HG02884 (cell line): ENCODE measurements around the gene CDH2.

Experiments used
- ATAC-seq: cut with Tn5 transposase; IDR thresholded peaks from one replicate; pipeline ENCODE4 v1.9.1; 2021; ENCODE audit warnings: mild to moderate bottlenecking, moderate library complexity; ENCODE audit not compliant: unreplicated experiment

The CDH2 gene

DNA sequence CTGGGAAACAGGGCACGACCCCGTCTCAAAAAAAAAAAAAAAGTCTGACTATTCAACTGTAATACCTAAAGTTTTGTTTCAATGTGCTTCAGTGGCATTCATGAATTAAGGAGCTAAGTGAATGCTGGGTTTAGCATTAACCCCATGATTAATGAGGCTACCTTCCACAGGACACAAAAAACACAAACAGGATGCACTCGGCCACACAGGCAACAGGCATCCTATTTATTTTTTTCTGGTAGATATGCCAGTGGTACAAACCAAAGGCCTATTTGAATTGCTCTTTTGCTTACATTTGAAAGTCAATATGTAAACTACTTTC is 48.3 kb downstream of the CDH2 start:
- no peak for ATAC-seq

DNA sequence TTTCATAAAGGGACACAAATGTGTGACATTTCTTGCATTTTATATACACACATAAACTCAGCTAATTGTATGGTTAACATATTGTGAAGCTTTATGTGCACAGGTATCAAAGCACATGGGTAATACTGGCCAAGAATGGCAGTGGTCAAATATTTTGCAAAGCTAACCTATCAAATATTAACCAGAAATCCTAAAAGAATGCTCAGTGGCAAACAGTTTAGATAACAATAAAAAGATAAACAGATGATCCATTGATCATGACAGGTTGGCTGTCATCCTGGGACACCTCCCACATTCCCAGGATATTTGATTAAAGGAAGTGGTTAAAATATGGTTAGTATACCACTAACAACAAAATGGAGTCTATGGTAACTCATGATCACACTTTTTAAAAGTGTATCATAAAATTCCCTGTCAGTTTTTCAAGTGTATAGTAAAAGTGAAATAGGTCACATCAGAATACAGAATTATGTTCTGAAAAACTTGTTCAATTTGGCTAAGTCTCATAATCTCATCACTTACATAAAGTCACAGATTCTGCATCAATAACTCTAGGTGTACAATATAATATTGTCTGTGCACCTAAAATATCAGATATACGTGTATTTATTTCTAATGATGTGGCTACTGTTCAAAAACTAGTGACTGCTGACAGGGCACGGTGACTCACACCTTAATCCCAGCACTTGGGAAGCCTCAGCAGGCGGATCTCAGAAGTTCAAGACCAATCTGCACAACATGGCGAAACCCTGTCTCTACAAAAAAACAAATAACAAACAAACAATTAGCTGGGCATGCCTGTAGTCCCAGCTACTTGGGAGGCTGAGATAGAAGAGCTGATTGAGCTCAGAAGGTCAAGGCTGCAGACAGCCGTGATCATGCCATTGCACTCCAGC is 48.9 kb downstream of the CDH2 start:
- ATAC-seq = no peak

DNA sequence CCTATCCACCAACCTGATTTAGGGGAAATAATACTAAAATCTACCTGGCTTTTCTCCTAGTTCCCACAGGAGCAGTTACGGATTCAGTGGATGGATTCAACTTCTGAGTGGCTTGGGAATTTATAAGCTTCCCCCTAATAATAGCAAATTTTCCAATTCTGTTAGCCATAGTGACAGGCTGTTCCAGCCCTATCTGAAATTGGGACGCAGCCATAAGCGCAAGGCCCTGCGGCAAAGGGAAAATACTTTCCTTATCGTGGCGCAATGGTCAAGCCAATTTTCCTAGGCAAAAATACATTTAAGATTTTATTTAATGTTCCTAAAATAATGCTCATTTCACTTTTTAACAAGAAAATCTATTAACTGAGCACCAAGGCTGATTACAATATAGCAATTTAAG is 49.7 kb downstream of the CDH2 start:
- ATAC-seq = no peak

DNA sequence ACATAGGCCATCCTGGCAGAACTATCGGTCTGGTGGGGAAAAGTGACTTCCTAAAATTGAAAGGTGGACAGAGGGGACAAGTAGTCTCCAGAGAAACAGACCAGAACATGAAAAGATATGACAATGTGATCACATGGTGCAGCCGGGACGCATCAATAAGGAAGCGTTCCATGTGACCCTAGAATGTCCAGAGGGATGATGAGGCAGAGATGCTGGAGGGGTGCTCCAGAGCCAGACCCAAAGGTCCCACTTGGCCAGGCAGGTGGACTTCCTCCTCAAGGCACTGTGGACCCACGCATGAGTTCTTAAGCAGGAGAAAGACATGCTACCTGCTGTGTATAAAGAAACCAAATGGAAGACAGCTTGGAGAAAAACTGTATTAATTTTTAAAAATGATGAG is 50.2 kb downstream of the CDH2 start:
- no peak for ATAC-seq

DNA sequence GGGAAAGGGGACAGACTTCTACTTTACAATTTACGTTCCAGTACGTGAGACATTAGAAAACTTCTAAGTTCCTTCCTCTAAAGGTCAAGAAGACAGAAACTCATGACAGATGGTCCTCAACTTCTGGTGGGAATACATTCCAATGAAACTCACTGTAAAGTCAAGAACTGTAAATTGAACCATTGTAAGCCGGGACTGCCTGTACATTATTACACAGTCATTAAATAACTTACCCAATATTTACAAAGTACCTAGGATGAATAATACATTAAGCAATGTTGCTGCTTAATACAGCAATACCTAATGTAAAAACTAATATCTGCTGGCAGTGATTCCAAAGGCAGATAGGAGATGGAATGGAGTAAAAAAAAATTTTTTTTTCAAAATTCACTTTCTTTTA is 51.9 kb downstream of the CDH2 start:
- ATAC-seq = no peak

DNA sequence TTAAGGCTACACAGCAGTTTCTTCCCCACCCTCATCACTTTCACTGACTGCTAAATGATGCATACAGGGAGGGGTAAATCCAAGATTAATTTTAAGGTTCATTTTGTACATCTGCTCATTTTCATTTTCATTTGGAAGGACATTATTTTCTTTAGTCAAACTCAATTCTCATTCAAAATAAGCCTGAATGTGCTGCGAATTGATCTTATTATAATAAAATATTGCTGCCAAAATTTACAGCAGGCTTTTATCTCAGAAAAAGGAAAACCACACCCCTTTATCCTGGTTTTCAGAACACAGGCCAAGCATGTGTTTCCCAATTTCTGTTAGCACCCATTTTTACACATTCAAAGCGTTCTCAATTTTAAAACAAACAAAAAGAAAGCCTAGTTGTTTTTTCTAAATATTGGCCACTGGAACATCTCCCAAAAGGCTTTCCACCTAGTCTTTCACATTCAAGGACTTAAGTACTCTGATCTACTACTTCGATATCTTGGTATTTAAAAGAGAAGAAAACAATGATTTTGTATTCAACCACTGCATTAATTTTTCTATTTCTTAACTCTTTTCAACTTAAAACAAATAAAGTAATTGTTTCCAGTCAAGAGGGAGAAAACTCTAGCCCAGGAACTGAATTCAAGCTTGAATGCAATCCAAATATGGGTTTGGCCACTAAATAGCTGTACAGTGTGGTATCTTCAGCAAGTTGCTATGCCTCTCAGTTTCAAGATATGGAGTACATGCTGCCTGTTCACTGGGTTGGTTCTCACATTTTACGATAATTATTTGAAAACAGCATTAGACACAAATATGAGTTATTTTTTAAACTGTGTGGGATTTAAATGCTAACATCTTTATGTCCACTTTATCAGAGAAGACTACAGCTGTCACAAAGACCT is 52.5 kb downstream of the CDH2 start:
- no peak for ATAC-seq

DNA sequence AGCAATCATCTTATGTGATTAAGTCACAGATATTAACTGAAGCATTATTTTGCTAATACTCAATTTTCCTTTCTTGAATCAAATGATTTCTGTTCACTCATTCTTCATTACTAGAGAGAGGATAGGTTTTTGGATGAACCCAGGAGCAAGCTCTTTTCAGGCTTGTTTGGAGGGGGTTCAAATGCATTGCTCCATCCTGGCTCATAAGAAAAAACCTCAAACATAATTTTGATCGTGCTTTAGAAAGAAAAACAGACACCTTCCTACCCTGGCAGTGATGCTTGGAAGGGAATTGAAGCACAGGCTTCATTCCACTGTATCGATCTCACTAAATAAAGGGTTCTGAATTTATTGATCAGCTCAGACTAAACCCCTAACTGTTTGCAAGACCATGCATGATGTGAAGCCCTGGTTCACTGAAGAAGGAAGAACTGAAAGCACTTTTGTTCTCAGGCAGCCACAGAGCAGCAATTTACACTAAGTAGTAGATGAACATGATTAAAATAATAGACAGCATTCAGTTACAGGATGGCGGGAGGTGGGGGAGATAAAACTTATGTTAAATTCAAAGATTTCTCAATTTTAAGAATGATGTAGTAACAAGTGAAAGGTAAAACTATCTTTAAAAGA is 53.4 kb downstream of the CDH2 start:
- no peak for ATAC-seq

DNA sequence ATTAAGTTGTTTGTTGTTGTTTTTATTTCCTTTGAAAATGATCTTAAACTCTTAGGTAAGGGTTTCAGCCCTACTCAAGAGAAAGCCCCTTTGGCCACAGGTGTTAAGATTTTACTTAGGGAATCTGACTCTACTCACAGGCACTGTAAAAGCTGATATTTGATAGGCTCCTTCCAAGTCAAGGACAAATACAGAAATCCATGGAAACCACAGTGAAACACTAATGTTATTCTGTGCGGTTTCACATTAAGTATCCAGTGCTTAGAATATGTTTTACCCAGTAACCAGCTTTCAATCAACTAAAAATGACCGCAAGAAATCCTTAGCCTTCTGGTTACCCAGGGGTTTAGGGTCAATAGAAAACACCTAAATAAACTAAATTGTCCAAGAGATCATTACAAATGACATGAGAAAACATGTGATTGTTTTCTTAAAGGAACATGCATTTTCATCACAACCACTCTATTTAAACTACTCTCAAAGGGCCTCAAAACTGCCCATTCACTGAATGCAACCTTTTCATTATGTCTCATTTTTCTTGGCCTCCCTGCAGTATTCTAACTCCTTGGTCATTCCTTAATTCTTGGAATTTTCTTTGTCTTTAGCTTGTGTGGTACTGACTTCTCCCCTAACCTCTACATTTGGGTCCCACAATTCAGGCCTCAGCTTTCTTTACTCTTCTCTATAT is 56.0 kb downstream of the CDH2 start:
- no peak for ATAC-seq

DNA sequence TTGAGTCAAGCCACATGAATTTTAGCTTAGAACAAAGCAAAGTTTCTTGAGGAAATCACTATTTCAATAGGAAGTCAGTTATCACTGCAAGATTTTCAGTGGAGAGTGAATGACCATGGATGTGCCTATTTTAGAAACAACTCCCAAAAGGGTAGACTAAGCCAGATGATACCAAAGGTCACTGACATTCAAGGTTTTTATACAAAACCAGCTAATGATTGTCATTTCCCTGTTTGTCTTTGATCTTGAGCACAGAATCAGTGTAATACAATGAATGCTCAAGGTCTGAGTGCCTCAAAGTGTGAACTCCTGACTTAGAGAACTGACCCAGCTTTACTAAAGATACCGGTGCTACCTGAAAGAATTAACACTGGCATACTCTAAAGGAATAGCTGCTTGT is 60.5 kb downstream of the CDH2 start:
- no peak for ATAC-seq

DNA sequence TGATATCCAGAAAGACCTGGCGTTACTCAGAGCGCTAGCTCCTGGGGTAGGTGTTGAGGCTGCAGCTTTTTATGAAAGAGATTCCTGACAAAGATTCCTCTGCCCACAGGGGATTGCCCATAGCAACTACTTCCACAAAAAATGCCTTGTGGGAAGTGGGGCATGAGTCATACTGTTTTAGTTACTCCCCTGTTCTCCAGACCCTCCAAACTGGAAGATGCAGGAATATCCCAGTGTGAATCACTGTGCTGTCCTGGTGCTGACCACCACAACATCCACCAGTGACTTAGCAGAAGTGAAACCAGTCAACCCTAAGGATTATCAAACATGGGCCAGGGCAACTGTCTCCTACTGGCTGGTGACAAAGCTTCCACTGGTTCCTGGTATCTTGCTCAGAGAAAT is 61.8 kb downstream of the CDH2 start:
- no peak for ATAC-seq

DNA sequence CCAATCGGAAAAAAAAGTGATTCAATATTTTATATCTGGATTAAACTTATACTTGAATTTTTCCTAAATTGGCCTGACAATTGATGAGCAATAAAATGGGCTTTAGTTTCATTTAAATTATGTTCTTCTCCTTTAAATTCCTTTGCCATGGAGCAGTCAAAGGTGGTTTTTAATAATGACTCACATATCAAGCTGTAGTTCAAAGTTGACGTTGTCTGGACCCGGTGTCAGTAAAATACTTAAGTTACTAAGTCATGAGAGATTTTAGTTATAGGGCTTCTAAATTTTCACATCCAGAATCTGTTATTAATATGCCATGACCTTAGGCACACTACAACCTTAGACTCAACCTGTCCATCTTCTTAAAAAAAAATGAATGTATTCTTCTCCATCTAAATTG is 62.5 kb downstream of the CDH2 start:
- no peak for ATAC-seq

DNA sequence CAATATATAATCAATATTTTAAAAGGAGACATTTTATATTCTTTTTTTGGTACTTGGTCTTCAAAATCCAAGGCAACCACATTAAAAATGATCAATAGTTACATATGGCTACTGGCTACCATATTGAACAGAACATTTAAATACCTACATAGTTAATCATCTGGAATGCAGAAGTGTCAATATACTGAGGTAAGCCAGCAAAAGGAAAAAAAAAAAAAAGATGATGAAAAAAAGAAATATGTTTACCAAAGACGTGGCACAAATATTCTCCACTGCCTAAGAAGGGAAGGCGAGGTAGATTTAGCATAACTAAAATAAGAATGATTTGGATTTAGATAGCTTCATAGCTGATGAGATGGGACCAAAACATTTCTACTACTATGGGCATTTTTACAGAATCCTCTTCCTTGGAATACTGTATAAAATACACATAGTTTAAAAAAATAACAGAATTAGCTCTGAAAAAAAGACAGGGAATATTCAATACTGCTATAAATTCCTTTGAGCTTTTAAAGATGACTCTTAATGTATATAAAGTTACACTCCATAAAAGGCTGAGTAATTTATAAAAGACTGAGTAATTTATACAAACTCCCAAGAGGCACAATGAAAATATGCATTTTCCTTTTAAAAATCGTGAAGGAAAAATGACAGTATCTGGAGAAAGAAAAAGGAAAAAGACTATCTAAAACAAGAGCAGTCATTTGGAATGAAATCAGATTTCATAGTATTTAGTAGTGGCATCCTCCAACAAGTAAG is 63.5 kb downstream of the CDH2 start:
- ATAC-seq = no peak

DNA sequence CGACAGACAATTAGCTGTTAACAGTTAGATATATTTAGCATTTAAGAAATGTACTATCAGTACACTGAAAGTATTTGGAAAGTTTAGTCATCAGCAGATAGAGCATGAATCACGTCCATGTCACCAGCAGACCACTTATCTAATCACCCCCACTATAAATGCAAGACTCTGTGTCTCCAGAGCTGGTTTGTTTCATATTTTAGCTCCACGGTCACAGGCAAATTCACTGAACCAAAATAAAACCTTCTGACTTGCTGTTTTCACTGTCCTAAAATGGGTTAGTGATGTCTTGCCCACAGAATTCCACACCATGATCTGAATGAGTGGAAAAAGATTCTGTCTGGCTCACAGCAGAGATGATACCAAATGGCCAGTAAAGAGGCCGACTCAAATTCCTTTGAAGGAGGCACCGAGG is 64.9 kb downstream of the CDH2 start:
- ATAC-seq = no peak

DNA sequence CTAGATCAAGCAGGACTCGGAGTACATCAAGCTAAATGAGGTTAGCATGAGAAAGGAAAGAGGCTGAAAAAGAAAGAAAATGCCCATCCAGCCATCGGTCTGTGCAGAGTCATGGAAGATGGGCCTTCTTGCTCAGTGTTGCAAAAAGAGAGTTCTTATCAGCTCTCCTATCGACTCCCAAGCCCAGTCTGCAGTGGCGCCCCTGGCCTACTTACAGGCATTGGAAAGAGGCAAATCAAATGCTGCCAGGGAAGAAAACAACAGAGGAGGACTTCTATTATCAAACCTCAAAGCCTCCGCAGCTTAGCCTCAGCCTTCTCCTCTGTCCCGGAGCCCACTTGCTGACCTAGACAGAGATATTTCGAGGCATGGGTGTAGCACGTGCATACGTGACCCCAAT is 66.0 kb downstream of the CDH2 start:
- ATAC-seq = no peak

DNA sequence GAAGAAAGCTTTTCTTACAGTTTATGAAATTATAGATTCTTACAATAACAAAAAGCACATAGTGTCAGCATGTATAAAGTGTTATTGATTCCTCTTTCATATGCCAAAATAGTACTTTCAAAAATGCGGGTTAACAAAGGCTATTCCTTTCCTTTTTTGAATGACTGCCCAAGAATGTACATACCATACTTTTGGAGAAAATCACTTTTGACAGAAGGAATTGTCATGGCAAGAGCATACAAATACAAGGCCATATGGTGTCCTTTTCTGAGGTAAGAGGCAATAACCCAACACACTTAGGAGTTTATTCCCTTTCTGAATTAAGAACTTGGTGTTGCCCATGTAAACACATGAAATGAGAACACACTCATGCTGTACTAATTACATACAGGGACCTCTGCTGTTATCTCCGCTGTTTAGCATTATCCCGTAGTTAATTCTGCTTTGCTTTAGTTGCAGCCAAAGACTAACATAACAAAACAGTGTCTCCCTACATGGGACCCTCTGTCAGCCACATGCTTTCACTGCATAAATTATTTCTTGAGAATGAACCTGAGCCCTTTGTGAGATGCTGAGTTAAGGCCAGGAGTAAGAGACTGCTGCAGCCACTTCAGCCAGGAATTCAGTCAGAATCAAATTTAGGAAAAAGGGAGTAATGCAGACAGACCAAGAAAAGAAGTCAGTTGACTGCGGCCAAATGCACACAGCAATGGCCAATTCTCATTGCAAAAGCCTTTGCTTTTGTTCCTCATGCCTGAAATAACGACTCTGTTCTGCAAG is 67.0 kb downstream of the CDH2 start:
- ATAC-seq = no peak

DNA sequence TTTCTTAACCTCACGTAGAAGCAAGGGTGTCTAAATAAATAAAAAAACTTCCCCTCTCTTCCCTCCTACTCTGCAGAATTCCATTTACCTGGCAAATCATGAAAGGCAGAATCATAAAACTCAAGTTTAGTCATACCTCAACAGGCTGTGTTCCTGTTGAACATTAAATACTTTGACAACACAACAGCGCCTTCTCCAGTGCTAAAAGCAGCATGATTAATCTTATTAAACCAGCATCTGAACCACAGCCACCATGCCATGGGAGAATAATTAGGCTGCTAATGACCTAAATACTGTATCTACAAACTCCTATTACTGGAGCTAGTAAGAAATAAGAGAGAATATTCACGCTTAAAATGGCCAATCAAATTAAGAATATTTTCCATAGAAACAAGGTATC is 68.1 kb downstream of the CDH2 start:
- no peak for ATAC-seq

DNA sequence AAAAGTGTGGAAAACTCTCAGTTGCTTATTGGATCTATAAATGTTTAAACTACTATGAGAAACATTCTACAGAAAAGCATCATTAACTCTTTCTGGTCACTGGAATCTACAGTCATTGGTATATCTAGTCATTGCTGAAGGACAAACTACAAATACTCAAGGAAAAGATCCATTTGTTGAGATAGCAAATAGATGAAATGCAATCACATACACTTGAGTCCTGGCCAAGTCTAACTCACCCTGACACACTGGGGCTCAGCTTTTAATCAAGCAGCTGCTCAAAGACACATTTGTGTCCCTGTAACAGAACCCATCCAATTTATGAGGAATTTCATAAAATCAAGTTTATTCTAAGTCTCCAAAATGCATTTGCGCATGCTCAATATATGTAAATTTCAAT is 68.7 kb downstream of the CDH2 start:
- ATAC-seq = no peak

DNA sequence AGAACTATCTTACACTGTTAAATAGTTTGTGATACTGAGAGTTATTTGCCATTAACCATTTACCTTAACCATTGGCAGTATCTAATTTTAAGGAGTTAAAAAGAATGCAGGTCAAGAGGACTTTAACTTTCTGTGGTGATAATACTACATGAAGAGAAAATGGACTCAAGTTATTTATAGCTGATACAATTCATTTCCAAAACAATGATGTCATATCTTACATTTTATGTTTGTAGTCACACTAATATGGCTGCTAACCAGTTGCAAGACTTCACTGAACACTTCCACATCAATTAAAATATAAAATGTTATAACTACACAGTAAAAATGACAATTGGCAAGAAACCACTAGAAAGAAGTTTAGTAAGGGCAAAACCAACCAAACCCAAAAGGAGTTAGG is 77.7 kb downstream of the CDH2 start:
- ATAC-seq = no peak

DNA sequence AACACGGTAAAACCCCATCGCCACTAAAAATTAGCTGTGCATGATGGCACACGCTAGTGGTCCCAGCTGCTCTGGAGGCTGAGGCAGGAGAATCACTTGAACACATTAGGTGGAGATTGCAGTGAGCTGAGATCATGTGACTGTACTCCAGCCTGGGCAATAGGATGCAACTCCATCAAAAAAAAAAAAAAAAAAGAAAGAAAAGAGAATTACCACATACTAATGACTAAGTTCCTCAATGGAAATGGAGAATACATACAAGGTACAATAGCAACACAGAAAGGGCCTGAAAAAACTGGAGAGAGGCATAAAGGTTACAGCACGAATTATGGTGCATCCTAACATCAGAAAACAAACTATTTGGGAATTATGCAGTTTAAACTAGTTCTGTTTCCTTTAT is 81.3 kb downstream of the CDH2 start:
- no peak for ATAC-seq

DNA sequence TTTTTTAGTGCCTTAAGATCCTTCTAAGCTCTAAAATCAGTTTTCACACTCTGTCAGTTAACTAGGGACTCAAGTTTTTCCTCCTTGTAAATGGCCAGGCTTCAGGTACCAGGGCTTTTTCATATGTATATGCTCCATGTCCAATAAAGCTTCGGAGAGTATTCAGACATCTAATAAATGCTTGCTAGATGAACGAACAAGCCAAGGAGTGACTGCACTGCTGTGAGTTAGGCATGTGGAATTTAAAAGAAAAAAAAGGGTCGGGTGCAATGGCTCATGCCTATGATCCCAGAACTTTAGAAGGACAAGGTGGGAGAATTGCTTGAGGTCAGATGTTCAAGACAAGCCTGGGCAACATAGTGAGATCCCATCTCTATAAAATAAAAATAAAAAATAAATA is 81.9 kb downstream of the CDH2 start:
- no peak for ATAC-seq
